Heart right ventricle (tissue), 16 donors: ENCODE measurements around the gene TRAPPC14. TPM values are rescaled to one million over a fixed set of nuclear protein-coding genes. Genes with fewer than 3 reads are reported as not detected.
"Not testable (repeated sequence)": the region's sequence is repeated elsewhere in the genome, so short reads cannot be mapped to it uniquely, and the experiment has no call there.

ENCODE experiments used
- ATAC-seq, 8 donors: fragments of 200-7000 bp; cut with Tn5 transposase; one replicate each; pipeline ENCODE4 v1.9.1; 2020; ENCODE audit warnings: mild to moderate bottlenecking in 8 of 8, moderate library complexity in 8 of 8, moderate number of reproducible peaks in 1 of 8
- DNase-seq, 2 donors: peaks; one replicate each; pipeline ENCODE4 v3.0.0-alpha.2; 2020
- H3K27ac ChIP-seq, 10 donors: fragments of 200-600 bp; sonication (generic) in 2 of 10; one replicate each; pipeline versions ENCODE4 v1.5.0 to v1.8.0; 2020 to 2022; ENCODE audit warnings: mild to moderate bottlenecking in 3 of 10
- H3K27me3 ChIP-seq, 7 donors: fragments of 200-600 bp; one replicate each; pipeline ENCODE4 v1.8.0; 2021 to 2022; ENCODE audit warnings: mild to moderate bottlenecking in 2 of 7
- H3K36me3 ChIP-seq, 9 donors: fragments of 200-600 bp; sonication (generic) in 1 of 9; one replicate each; pipeline versions ENCODE4 v1.5.0 to v1.8.0; 2020 to 2022; ENCODE audit warnings: mild to moderate bottlenecking in 2 of 9
- H3K4me1 ChIP-seq, 9 donors: fragments of 200-600 bp; sonication (generic) in 1 of 9; one replicate each; pipeline versions ENCODE4 v1.5.0 to v1.8.0; 2020 to 2022; ENCODE audit warnings: mild to moderate bottlenecking in 4 of 9
- H3K4me3 ChIP-seq, 10 donors: fragments of 200-600 bp; sonication (generic) in 2 of 10; one replicate each; pipeline versions ENCODE4 v1.5.0 to v1.8.0; 2020 to 2022; ENCODE audit warnings: mild to moderate bottlenecking in 7 of 10, moderate library complexity in 2 of 10
- H3K9me3 ChIP-seq, 11 donors: fragments of 200-600 bp in 10 of 11; sonication (generic) in 2 of 11; one replicate each; pipeline versions ENCODE4 v1.5.0 to v1.8.0; 2013 to 2022; ENCODE audit warnings: mild to moderate bottlenecking in 2 of 11, control low read depth in 1 of 11, moderate library complexity in 1 of 11
- CTCF ChIP-seq, 9 donors: fragments of 200-600 bp; sonication (generic) in 2 of 9; IDR thresholded peaks; one replicate each; pipeline versions ENCODE4 v1.5.0 to v1.8.0; 2021 to 2022; ENCODE audit warnings: antibody characterized with exemption in 9 of 9, mild to moderate bottlenecking in 5 of 9, moderate library complexity in 1 of 9
- WGBS, 2 donors: extraction: QIAGEN DNeasy Blood & Tissue Kit; methylation state at CpG; one replicate each; pipeline ENCODE4 v1.1.7; 2013; ENCODE audit warnings: inconsistent platforms in 1 of 2; 5-methylcytosine and 5-hydroxymethylcytosine counted together
- intact Hi-C, 10 donors: fragments of 100-400 bp; cut with DNase I; formaldehyde crosslinking; loops; one replicate each; pipeline versions ENCODE4 v1.11.1 to v1.14.2; 2022
- long read RNA-seq, 3 donors: library from polyadenylated mRNA; unstranded; transcript quantifications; one replicate each; pipeline ENCODE4 v2.0.0, GENCODE V29; 2020 to 2021
- polyA plus RNA-seq, 2 donors: library from polyadenylated mRNA; stranded (reverse); fragments of 200-250 nt; gene quantifications; one replicate each; pipeline ENCODE4 v1.2.3, GENCODE V29; 2013
- total RNA-seq, 10 donors: library from RNA; stranded (reverse); fragmentation: NEBNext Ultra II Directional in 3 of 10; extraction: Animal tissue kit (Norgen Biotek cat#: 25700) in 3 of 10; gene quantifications; one replicate each; pipeline versions ENCODE4 v1.2.1 to v1.2.4, GENCODE V29; 2021 to 2023
- donor health status: Arrhythmogenic right ventricular cardiomyopathy.
- donor health status: ischemic (EF 13 %, LVEDD 7.1; RV severe dilation, severe dysfunction).
- donor health status: healthy with polysubstance abuse.
- donor health status: DM: no; HTN: yes; CAD: no.
- donor health status: DM: no; HTN: no; CAD: no.
- donor health status: ischemic (EF 25% LVEDD 6.9; RV normal size, moderate dysfunction).
- donor health status: ischemic (EF 25% LVEDD 5.7; RV mildly dilated, moderate dysfunction).
- donor health status: healthy.
- donor health status: DM: yes; HTN: yes; CAD: no.
- donor health status: Ischemic cardiomyopathy.
- donor health status: ischemic (EF 35%, LVEDD 5.7; RV mildly dilated, moderate dysfunction).
- donor health status: nonischemic (EF 11% LVEDD 7.7; RV severe dilation, severe dysfunction).
- donor health status: DM: yes; HTN: yes; CAD: no.
- donor health status: PGD.
- donor health status: ischemic (EF 29% LVEDD 5.4; RV normal size, mild dysfunction).
- donor health status: nonischemic (EF 23%, LVEDD 6.1; RV moderate dilation, normal function).

Gene TRAPPC14
- 10 to 100 TPM in 1 of 10 donors, 1 to 10 TPM in 9; 3.9 to 10.8 (median 7.6) TPM for total RNA-seq
- polyA plus RNA-seq: 10 to 100 TPM in 1 of 2 donors, 1 to 10 TPM in 1; 7.8 to 17.5 TPM
- long read RNA-seq, donor 1, partial matches to known transcripts: 0 of 4 reads
- long read RNA-seq, donor 1, other reads (novel, unspliced or antisense): 2 of 4 reads
- long read RNA-seq, donor 2, partial matches to known transcripts: 2 of 10 reads
- long read RNA-seq, donor 2, other reads (novel, unspliced or antisense): 7 of 10 reads
- long read RNA-seq, donor 3, partial matches to known transcripts: 6 of 11 reads
- long read RNA-seq, donor 3, other reads (novel, unspliced or antisense): 4 of 11 reads

GRCh38 chr7:100158229-100159098, at the start of gene TRAPPC14:
TRAPPC14 (minus strand) TSS chr7:100158723; CDS start chr7:100158499, 224 bp downstream.
- TF ChIP-seq CTCF (IDR thresholded peaks at IDR 0.05): no peak
- intact Hi-C loops: loop anchor here in 1 of 10 donors (10.0 kb wide), 1 partner anchor 56 kb away; the partner anchor contains the start of gene PVRIG
- WGBS, 2 donors: 1 to 2% methylated on average over 87 of the region's 87 CpGs
- Histone ChIP-seq H3K27me3 (no peaks in the 10 kb centered on the region), H3K9me3 (no peaks in the 10 kb centered on the region), H3K36me3 (peaks cover 0 to 38% (median 26%) of the 10 kb centered on the region in 9 donors), H3K27ac (peak within 1 kb of the TSS; percentile 30 to 97 (median 88)), H3K4me1 (peaks cover 7 to 48% (median 20%) of the 10 kb centered on the region in 9 donors), H3K4me3 (peak within 1 kb of the TSS; percentile 75 to 99 (median 89))
- DNase-seq: peak; percentile 94
- peak; percentile 85 to 94 (median 92) for ATAC-seq

GRCh38 chr7:100204454-100204853, 45.9 kb upstream of the TRAPPC14 start:
- intact Hi-C loops: no loop called here
- H3K4me1 ChIP-seq: no peaks in the 10 kb centered on the region
- no peaks in the 10 kb centered on the region for H3K36me3 ChIP-seq
- H3K27ac ChIP-seq: no peak overlapping the region
- H3K4me3 ChIP-seq: no peak overlapping the region
- ATAC-seq (no peak), DNase-seq (no peak)
- no peaks in the 10 kb centered on the region for H3K9me3 ChIP-seq
- WGBS, 2 donors: 75 to 82% methylated on average over 9 of the region's 9 CpGs
- no peak for TF ChIP-seq CTCF (IDR thresholded peaks at IDR 0.05)
- H3K27me3 ChIP-seq: peaks cover 0 to 23% (median 6%) of the 10 kb centered on the region in 7 donors

GRCh38 chr7:100200693-100201092, 42.2 kb upstream of the TRAPPC14 start:
- intact Hi-C loops: no loop called here
- TF ChIP-seq CTCF (IDR thresholded peaks at IDR 0.05): no peak
- Histone ChIP-seq H3K36me3 (no peaks in the 10 kb centered on the region), H3K27ac (no peak overlapping the region), H3K4me3 (no peak overlapping the region), H3K27me3 (peaks cover 0 to 6% (median 3%) of the 10 kb centered on the region in 7 donors), H3K9me3 (no peaks in the 10 kb centered on the region), H3K4me1 (no peaks in the 10 kb centered on the region)
- DNase-seq (no peak), ATAC-seq (no peak)
- WGBS, 2 donors: 84 to 87% methylated on average over 11 of the region's 11 CpGs

GRCh38 chr7:100198266-100198665, 39.7 kb upstream of the TRAPPC14 start:
- DNase-seq (no peak), ATAC-seq (no peak)
- no peaks in the 10 kb centered on the region for H3K36me3 ChIP-seq
- no peak overlapping the region for H3K4me3 ChIP-seq
- H3K9me3 ChIP-seq: no peaks in the 10 kb centered on the region
- H3K27me3 ChIP-seq: peaks cover 0 to 6% (median 0%) of the 10 kb centered on the region in 7 donors
- H3K27ac ChIP-seq: no peak overlapping the region
- intact Hi-C loops: no loop called here
- H3K4me1 ChIP-seq: no peaks in the 10 kb centered on the region
- WGBS, 2 donors: 90 to 93% methylated on average over 10 of the region's 10 CpGs
- TF ChIP-seq CTCF (IDR thresholded peaks at IDR 0.05): no peak

GRCh38 chr7:100195901-100196322, 37.4 kb upstream of the TRAPPC14 start:
- ATAC-seq, H3K36me3 ChIP-seq, H3K4me3 ChIP-seq, H3K9me3 ChIP-seq, DNase-seq, intact Hi-C loops, H3K27me3 ChIP-seq, H3K27ac ChIP-seq: not testable (repeated sequence)
- H3K4me1 ChIP-seq: peaks cover 0 to 13% (median 0%) of the 10 kb centered on the region in 9 donors
- 95 to 97% methylated on average over 6 of the region's 6 CpGs for WGBS, 2 donors
